GM19193 (cell line): ENCODE results near the gene DNAJC3.

Source experiments
- POLR2A ChIP-seq: IDR thresholded peaks from 4 replicates; pipeline ENCODE4 v1.6.1; 2011; ENCODE audit not compliant: insufficient read depth, insufficient read length; ENCODE audit errors: extremely low read depth

DNAJC3 gene

DNA sequence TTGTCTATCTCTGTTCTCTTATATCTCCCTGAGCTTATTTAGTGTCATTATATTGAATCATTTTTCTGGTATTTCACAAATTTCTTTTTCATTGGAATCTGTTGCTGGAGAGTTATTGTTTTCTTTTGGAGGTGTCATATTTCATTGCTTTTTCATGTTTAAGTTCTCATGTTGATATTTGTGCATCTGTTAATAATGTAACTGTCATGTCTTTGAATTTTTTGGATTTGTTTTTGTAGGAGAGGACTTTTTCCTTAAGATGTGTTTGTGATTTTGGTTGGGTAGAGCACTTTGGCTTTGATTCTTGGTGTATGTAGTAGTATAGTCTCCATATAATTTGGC, 64.0 kb downstream of the DNAJC3 start:
- TF ChIP-seq POLR2A, result no peak

GRCh38 chr13:95741584-95742563, 64.9 kb downstream of the DNAJC3 start:
- TF ChIP-seq POLR2A, result no peak

DNA sequence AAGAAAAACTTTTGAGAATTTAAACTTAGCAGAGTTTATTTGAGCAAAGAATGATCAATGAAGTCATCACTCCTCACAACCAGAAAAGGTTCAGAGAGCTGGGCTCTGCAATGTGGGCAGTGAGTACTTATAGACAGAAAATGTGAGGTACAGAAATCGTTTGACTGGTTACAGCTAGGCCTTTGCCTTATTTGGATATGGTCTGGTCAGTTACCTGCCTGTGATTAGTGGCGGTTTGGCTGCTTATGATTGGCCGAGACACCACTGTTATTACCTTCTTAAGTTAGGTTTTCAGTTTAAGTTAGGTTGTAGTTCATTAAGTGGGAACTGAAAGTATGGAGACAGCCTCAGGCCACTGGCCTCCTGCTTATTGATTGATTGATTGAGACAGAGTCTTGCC, 66.3 kb downstream of the DNAJC3 start:
- no peak for TF ChIP-seq POLR2A

DNA sequence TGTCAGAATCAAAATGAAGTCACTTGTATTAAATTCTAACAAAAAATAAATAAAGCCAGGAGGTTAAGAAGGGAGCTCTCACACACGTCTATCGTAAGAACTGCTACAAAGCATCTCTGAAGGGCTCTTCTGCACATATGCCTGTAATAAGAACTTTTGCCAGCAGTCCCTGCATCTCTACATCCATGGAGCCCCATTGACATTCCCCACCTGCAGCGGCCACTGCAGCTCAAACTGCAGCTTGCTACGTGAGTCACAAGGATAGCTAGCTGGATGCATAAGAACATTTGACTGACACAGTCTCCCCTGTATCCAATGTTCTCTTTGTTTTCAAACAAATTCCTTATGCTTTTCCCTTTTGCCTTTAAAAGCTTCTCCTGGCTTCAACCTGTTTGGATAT, 68.3 kb downstream of the DNAJC3 start:
- TF ChIP-seq POLR2A, result no peak

GRCh38 chr13:95745752-95746151, 68.8 kb downstream of the DNAJC3 start:
- no peak for TF ChIP-seq POLR2A

- no peak for TF ChIP-seq POLR2A
Observed at GRCh38 chr13:95749545-95749944, 72.6 kb downstream of the DNAJC3 start.

DNA sequence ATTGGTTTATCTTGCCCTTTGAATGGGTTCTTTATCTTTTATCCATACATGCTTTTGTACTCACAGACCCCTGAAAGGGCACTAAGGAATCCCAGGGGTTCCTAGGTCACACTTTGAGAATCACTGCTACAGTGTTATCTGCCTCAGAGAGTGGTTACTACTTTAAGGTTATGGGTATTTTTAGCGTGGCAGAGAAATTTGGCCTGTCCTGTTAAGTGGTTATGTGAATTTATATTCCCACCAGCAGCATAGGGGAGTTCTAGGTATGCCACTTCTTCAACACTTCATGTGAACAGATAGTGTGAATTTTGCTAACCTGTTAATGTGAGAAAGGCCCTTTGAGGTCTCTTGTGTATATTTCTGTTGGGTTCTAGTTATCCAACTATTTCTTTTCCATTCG, 75.7 kb downstream of the DNAJC3 start:
- no peak for TF ChIP-seq POLR2A

- no peak for TF ChIP-seq POLR2A
Observed at GRCh38 chr13:95754069-95754468, 77.1 kb downstream of the DNAJC3 start.

GRCh38 chr13:95756072-95756471, 79.1 kb downstream of the DNAJC3 start:
- TF ChIP-seq POLR2A, result no peak

GRCh38 chr13:95763601-95764000, 86.7 kb downstream of the DNAJC3 start:
- no peak for TF ChIP-seq POLR2A

DNA sequence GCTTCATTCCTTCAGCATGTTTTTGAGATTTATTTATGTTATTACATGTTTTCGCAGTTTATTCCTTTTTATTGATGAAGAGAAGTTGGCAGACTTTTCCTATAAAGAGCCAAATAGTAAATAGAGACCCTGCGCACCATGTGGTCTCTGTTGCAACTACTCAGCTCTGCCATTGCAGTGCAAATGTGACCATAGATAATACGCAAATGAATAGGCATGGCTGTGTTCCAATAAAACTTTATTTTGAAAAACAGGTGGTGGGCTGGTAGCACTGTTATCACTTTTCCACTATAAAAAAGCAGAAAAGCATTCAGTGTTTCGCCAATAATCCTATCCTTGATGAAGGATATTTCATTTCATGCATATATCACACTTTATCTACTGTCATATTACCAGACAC, 95.0 kb downstream of the DNAJC3 start:
- TF ChIP-seq POLR2A, result no peak

DNA sequence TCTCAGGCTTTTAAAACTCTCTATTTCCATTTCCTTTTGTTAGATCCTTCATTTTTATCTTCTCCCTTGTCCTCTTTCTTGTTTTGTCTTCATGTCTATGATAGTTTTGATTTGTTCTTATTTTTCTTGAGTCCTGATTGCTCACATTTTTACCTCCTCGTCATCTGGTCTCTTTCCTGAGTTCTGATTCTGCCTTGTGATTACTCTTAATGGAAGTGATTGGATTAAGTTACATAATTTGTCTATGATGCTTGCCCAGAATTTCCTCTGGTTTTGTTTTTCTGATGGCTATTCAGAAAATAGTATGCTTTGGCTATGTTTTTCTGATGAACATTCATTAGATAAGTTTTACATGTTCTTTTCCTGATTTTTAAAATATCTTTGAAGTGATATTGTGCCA, 102.6 kb downstream of the DNAJC3 start:
- TF ChIP-seq POLR2A, result no peak

DNA sequence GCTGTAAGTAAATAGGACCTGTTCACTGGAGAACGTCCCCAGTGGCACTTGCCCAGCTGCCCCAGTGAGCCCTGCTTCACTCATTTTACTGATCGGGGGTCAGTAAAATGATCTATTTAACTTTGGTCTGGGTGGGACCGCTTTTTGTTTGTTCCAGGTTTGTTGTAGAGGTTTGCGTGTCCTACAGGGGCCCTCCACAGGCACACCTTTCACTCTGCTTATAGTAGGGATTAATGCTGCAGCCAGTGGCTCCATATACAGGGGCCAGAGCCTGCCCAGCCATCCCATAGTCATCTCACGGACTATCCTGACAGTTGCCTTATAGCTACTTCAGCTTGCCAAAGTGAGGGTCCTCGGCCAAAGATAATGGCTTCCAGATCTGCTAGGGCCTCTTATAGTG, 104.1 kb downstream of the DNAJC3 start:
- TF ChIP-seq POLR2A, result no peak

GRCh38 chr13:95783747-95784146, 106.8 kb downstream of the DNAJC3 start:
- no peak for TF ChIP-seq POLR2A

DNA sequence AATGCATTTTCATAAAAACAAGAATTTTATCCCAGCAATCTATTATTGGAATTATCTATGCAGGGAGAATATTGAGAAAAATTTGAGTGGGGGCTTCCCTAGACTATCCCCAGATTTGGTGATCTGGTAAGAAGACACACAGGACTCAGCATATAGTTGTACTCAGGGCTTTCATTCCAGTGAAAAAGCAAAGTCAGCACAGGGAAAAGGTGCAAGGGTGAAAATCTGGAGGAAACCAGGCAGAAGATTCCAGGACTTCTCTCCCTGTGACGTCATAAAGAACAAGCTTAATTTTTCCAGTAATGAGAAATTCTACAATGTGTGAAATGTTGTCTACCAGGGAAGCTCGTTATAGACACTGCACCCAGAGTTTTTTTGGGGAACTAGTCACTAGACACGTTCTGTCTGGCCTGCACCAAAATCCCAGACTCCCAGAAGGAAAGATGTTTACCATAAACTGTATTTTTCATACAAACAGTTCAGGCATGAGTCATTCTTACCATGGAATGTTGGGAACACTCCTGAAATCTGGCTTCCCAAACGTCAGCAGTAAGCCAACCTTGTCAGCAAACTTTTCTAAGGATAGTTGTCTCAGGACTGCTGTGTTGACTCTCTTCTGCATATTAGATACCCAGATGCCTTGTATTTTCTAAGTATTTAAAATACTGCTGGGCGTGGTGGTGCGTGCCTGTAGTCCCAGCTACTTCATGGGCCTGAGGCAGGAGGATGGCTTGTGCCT, 107.4 kb downstream of the DNAJC3 start:
- no peak for TF ChIP-seq POLR2A

DNA sequence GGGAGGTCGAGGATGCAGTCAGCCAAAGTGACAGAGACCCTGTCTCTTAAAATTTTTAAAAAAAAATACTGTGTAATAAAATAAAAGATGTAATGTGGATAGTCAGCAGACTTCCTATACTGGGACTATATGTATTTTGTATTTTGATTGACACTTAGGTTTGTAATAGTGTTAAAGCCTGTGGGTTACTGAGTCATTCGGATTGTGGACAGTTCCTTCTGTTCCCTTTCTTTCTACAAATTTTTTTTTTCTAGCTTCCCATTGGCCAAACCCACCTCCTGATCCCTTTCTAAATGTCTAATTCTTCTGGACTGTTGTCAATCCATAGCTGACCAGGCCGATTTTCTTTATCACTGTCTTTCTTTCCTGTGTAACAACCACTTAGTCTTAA, 108.0 kb downstream of the DNAJC3 start:
- no peak for TF ChIP-seq POLR2A
